LHCN-M2 (cell line): ENCODE data around the gene GTF2H2. TPM values are rescaled to one million over a fixed set of nuclear protein-coding genes. Genes with fewer than 3 reads are reported as not detected.
"Not testable (repeated sequence)": the region's sequence is repeated elsewhere in the genome, so short reads cannot be mapped to it uniquely, and the experiment has no call there.

Experiments
- DNase-seq: peaks from one replicate; pipeline ENCODE4 v3.0.0-alpha.2; 2012; ENCODE audit warnings: low read depth
- polyA plus RNA-seq: library from polyadenylated mRNA; unstranded; fragments of >200 nt; gene quantifications from one replicate; pipeline ENCODE4 v1.2.1, GENCODE V29; 2012; ENCODE audit warnings: missing spikeins
- total RNA-seq: library from RNA; depleted of rRNA; stranded (reverse); fragments of >200 nt; gene quantifications from 2 replicates; pipeline ENCODE4 v1.2.3, GENCODE V29; 2014; rRNA removed

GTF2H2 gene
- total RNA-seq = 28.2 and 29.8 TPM in 2 replicates
- polyA plus RNA-seq = 7.2 TPM

DNA sequence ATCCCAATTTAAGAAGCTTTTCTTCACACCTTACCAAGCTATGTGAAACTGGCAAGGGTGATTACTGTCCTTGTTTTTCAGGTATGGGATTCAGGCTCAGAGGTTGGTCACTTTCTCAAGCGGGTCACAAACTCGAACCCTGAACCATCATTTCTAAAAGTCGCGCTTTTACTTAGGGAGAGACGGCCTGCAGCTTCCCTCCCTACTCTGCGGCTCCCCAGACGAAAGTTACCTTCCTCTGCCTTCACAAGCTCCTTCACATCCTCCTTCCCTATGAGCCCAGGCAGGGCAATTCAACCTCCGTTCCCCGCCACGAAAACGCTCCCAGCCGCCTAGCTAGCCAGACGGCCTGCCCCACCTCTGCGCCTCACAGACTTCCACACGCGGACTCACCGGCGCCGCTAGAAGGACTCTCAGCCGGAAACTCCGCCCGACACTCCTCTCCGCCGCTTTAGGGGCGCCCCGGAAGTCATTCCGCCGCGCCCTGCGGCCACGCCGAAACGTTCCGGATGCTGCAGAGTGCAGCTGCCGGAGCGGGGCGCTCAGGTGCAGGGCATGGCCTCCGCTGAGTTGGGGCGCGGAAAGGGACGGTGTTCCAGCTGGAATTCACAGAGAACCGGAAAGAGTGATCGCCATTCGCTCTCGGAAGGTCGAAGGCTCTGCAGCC, at the start of gene GTF2H2:
Gene GTF2H2, minus strand, starts transcription at position 415 of the 667 bp plus-strand sequence. CDS start 4,913 bp downstream, outside the sequence.
- not testable (repeated sequence) for DNase-seq

- DNase-seq = not testable (repeated sequence)
Observed at GRCh38 chr5:71109730-71110275, 42.3 kb upstream of the GTF2H2 start.

GRCh38 chr5:71099996-71100395, 32.5 kb upstream of the GTF2H2 start:
- DNase-seq = not testable (repeated sequence)

- DNase-seq = not testable (repeated sequence)
Observed at GRCh38 chr5:71097930-71098203, 30.4 kb upstream of the GTF2H2 start.

DNA sequence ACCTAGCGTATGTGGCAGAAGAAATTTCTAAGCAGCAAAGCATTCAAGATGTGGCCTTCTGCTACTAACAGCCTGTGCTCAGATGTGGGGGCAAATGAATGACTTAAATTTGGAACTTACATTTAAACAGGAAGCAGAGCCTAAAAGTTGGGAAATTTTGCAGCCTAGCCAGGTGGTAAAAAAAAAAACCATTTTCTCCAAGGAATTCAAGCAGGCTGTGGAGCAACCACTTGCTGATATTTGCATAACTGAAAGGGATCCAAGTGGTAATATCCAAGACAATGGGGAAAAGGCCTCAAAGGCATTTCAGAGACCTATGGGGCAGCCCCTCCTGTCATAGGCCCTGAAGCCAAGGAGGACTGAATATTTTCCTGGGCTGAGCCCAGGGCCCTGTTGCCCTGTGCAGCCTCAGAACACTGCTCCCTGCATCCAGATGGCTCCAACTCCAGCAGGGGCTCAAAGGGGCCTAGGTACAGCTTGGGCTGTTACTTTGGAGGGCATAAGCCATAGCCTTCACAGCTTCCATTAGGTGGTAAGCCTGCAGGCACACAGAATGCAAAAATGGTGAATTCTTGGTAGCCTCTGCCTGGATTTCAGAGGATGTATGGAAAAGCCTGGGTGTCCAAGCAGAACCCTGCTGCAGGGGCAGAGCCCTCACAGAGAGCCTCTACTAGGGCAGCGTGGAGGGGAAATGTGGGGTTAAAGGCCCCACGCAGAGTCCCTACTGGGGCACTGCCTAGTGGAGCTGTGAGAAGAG, 29.9 kb upstream of the GTF2H2 start:
- not testable (repeated sequence) for DNase-seq

DNA sequence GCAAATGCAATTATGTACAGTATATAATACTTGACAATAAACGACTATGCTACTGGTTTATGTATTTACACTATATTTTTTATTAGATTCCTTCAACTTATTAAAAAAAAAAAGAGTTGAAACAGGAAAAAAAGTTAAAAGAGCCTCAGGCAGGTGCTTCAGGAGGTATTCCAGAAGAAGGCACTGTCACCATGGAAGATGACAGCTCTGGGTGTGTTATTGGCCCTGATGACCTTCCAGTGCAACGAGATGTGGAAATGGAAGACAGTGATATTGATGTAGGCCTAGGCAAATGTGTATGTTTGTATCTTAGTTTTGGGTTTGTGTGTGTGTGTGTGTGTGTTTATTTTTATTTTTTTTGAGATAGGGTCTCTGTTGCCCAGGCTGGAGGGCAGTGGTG, 22.3 kb upstream of the GTF2H2 start:
- DNase-seq = not testable (repeated sequence)

GRCh38 chr5:71088754-71089153, 21.3 kb upstream of the GTF2H2 start:
- DNase-seq = not testable (repeated sequence)

GRCh38 chr5:71086145-71086544, 18.7 kb upstream of the GTF2H2 start:
- not testable (repeated sequence) for DNase-seq

DNA sequence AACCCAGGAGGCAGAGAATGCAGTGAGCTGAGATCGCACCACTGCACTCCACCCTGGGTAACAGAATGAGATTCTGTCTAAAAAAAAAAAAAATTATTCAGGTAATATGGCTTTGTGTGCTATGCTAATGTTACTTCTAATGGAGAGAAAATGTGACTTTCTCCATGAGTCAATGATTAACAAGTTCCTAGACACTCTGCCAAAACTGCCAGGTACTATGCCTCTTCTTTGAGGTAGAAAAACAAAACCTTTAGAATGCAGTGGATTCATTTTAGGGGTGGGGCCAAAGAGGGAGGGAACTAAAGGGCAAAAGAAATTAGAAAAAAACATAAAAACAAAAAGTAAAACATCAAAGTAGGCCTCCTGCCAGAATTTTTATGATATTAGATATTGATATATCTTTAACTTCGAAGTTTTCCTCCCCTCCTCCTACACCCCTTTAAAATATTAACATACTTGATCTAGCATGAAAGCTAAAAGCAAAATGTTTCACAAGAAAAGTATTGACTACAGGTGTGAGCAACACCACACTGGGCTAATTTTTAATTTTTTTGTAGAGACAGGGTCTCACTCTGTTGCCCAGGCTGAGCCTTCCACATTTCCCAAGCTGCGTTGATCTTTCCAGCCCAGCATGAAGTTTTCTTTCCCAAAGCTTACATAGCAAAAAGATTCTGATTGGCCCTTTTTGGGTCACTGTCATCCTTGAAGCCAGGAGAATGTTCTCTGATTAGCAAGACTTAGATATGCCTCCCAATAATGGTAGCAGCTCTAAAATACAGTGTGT, 17.0 kb upstream of the GTF2H2 start:
- DNase-seq = not testable (repeated sequence)

DNA sequence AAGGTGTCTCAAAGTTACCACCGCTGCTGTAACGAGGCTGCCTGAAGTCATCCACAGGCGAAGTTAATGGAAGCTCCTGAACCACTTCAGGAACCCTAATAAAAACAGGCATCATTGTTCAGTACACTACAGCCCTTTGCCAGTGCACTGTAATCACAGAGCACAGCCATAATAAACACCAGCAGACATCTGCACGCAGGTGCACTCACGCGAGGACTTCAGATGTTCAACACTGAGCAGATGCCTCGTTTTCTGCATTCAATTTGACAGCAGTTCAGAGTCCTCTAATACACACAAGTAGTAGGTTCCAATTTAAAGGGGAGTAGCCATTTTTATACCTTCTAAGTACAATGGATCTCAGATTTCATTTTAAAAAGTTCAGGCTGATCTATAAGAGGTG, 15.4 kb upstream of the GTF2H2 start:
- not testable (repeated sequence) for DNase-seq

GRCh38 chr5:71082340-71082739, 14.9 kb upstream of the GTF2H2 start:
- not testable (repeated sequence) for DNase-seq

DNA sequence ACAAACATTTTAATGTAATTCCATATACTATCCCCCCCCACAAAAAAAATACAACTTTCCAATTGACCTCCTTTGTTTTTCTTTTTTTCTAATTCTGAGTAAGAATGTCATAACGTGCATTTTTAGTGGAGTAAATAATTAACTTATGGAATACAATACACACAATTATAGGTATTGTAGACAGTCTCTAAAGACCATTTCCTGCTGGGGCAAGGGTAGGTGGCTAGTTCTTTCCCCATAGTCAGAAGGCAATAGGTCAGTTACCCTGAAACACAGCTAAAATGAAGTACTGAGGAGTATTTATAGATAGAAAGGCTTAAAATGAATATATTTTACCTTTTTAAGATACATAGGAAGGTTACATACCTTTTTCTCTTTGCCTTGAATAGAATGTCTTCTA, 6.2 kb downstream of the GTF2H2 start:
- DNase-seq = not testable (repeated sequence)

DNA sequence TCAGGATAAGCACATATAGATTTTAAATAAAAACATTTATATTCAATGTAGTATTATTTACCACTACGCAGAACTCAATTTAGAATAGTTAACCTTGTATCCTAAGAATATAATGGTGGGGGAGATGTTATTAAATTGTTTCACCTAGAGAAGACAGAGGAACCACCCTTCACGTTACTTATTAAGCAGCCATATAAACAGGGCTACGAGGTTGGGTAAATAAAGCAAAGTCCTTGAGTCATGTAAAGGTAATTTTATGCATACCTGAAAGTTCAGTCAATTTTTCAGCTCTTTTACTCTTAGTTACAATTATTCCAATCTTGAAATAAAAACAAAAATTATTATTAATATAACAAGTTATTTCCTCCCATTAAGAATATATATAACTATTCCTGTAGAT, 8.1 kb downstream of the GTF2H2 start:
- not testable (repeated sequence) for DNase-seq

DNA sequence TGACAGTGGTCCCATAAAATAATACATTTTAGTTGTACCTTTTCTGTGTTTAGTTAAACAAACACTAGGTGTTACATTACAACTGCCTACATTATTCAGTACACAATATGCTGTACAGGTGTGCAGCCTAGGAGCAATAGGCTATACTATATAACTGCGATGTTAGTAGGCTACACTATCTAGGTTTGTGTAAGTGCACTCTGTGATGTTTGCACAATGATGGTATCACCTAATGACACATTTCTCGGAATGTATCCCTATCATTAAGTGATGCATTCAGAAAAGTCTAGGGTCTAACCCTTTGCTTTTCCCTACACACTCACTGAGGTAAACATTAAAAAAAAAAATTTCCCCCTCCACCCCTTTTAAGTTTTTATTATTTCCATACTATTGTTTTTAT, 22.7 kb downstream of the GTF2H2 start:
- not testable (repeated sequence) for DNase-seq

- not testable (repeated sequence) for DNase-seq
Observed at GRCh38 chr5:71044128-71044527, 23.3 kb downstream of the GTF2H2 start.

DNA sequence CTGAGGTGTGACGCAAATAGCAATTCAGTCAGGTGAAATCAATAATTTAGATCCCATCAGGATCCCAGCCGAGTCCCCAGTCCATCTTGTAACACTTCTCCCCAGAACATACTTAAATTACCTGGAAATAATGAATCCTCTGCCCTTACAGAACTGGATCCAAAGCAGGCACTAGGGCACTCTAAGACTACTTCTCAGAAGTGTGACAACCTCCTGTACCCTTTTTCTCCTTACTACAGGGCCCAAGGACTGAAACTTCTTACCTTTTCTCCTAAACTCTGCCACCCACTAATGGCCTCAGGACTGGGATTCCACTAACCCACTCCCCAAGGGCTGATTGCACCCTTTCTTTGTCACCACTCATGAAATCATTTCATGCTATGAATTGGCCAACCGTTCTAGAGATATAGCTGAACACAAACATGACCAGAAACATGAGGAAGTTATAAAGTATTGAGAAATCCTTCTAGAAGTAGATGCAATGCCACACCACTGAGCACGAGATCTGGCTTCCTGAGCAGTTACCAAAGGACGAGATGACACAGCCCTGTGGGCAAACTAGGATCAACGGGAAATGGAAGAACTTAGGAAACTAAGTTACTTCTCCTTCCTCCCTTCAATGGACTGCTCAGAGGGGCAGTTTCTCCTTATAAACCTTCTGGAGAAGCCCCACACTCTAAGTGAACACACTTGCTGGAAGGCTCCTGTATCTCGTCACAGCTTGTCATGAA, 36.3 kb downstream of the GTF2H2 start:
- not testable (repeated sequence) for DNase-seq

DNA sequence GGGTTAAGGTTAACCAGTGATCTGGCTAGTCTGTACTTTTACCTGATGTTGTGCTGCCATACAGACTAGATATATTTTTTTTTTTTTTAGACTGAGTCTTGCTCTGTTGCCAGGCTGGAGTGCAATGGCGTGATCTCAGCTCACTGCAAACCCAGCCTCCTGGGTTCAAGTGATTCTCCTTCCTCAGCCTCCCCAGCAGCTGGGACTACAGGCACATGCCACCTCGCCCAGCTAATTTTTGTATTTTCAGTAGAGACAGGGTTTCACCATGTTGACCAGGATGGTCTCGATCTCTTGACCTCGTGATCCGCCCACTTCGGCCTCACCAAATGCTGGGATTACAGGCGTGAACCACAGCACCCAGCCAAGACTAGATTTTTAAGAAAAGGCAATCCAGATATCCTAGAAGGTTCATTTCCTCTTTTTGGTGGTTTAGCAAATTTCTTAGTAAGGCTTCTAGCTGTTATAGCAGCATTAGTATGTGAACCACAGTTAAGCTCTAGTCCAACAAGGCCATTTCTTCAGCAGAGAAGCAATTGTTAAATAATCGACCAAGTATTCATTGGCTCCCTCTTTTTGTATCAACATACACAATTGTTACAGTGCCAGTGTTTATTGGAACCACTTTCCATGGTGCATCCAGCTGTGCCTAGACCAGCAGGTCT, 42.1 kb downstream of the GTF2H2 start, which contains the start of gene NAIP:
Gene NAIP, minus strand, starts transcription at position 51 of the 665 bp plus-strand sequence. CDS start 12,424 bp downstream, outside the sequence.
- DNase-seq = not testable (repeated sequence)

DNA sequence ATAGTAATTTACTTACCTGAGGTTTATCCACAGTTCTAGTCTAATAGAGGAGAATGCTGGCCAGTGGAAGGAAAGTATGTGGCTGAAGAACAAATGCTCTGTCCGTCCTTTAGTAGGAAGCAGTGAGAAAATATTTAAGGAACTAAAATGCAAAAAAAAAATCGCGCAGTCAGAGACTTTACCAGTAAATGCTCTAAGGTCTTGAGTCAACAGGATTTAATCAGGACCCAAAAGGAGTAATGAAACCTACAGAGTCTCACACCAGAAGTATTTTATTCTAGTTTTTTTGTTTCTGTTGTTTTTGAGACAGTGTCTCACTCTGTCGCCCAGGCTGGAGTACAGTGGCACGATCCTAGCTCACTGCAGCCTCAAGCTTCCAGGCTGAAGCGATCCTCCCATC, 46.8 kb downstream of the GTF2H2 start:
- not testable (repeated sequence) for DNase-seq

GRCh38 chr5:71018376-71019005, 49.0 kb downstream of the GTF2H2 start:
- not testable (repeated sequence) for DNase-seq

- no peak for DNase-seq
Observed at GRCh38 chr5:71014176-71014575, 53.3 kb downstream of the GTF2H2 start.
